Lung (tissue), 12 donors: Measurements from ENCODE around the gene IFI35. TPM values are rescaled to one million over a fixed set of nuclear protein-coding genes. Genes with fewer than 3 reads are reported as not detected.
A peak's percentile ranks its signal among the peaks of the same experiment; 100 is the strongest.

ENCODE experiments used
- ATAC-seq: fragments of 200-7000 bp; cut with Tn5 transposase; one replicate; pipeline ENCODE4 v1.9.1; 2020; ENCODE audit warnings: moderate number of reproducible peaks; ENCODE audit not compliant: insufficient read depth, low FRiP score
- DNase-seq, 3 donors: peaks; one replicate each; pipeline ENCODE4 v3.0.0-alpha.2; 2013 to 2017
- H3K27ac ChIP-seq, 2 donors: one replicate each; pipeline ENCODE4 v1.5.1; 2013; ENCODE audit warnings: mild to moderate bottlenecking in 2 of 2, moderate library complexity in 2 of 2, control low read depth in 1 of 2, inconsistent platforms in 1 of 2, low read depth in 1 of 2, low read length in 1 of 2
- H3K27me3 ChIP-seq, 3 donors: one replicate each; pipeline ENCODE4 v1.5.1; 2013; ENCODE audit warnings: low read length in 2 of 3; ENCODE audit not compliant: control insufficient read depth in 3 of 3, insufficient read depth in 3 of 3
- H3K36me3 ChIP-seq, 4 donors: one replicate each; pipeline ENCODE4 v1.5.1; 2013; ENCODE audit warnings: low read length in 4 of 4, mild to moderate bottlenecking in 1 of 4, moderate library complexity in 1 of 4; ENCODE audit not compliant: control insufficient read depth in 4 of 4, insufficient read depth in 4 of 4
- H3K4me1 ChIP-seq, 5 donors: one replicate each; pipeline ENCODE4 v1.5.1; 2013; ENCODE audit warnings: low read length in 5 of 5, mild to moderate bottlenecking in 2 of 5, moderate library complexity in 1 of 5; ENCODE audit not compliant: control insufficient read depth in 5 of 5, insufficient read depth in 5 of 5
- H3K4me3 ChIP-seq: one replicate; pipeline ENCODE4 v1.5.1; 2013; ENCODE audit warnings: mild to moderate bottlenecking, control low read depth, moderate library complexity
- H3K9ac ChIP-seq, 2 donors: one replicate each; pipeline ENCODE4 v1.5.1; 2013; ENCODE audit warnings: low read length in 2 of 2, control low read depth in 1 of 2; ENCODE audit not compliant: insufficient read depth in 1 of 2
- H3K9me3 ChIP-seq, 4 donors: one replicate each; pipeline ENCODE4 v1.5.1; 2013; ENCODE audit warnings: low read length in 3 of 4, mild to moderate bottlenecking in 1 of 4, moderate library complexity in 1 of 4; ENCODE audit not compliant: control insufficient read depth in 4 of 4, insufficient read depth in 3 of 4
- CTCF ChIP-seq: IDR thresholded peaks from 2 replicates; pipeline ENCODE4 v1.5.1; 2012; ENCODE audit warnings: mild to moderate bottlenecking; ENCODE audit errors: control extremely low read depth, extremely low read depth
- WGBS, 2 donors: extraction: QIAGEN DNeasy Blood & Tissue Kit; methylation state at CpG; one replicate each; pipeline ENCODE4 v1.1.7; 2013; 5-methylcytosine and 5-hydroxymethylcytosine counted together
- polyA plus RNA-seq, 2 donors: library from polyadenylated mRNA; stranded (reverse); fragments of 200-250 nt; gene quantifications; one replicate each; pipeline ENCODE4 v1.2.1, GENCODE V29; 2013
- total RNA-seq, 2 donors: library from RNA; depleted of rRNA in 1 of 2; stranded (reverse); fragments of >200 nt in 1 of 2; gene quantifications; one replicate each; pipeline ENCODE4 v1.2.1, GENCODE V29; 2014 to 2021
- donor health status: control.
- donor health status: control.
- donor health status: Bipolar disorder and iron deficiency.
- donor health status: healthy.
- donor health status: DM: yes; HTN: yes; CAD: no.

Gene IFI35
- total and polyA plus RNA-seq, 4 donors = 18.8 to 60.3 (median 38.6) TPM

DNA sequence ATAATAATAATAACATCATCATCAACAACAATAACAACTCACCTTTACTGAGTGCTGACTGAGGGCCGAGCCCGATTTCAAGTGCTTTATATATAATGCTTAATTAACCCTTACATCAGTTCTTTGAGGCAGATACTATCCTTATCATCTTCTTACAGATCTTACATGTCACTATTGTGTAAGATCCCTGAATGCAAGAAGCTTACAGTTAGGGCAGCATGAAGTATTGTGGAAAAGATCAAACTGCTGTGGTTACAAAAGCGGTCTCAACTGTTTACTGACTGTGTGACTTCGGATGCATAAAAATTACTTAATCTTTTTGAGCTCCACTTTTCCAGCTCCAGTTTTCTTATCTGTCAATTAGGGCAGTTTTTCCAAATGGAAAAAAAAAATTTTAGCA is 12.3 kb downstream of the IFI35 start:
- Histone ChIP-seq H3K36me3 (peaks cover 0 to 29% (median 1%) of the 10 kb centered on the region in 4 donors), H3K27me3 (no peaks in the 10 kb centered on the region), H3K9ac (no peak overlapping the region), H3K27ac (no peak overlapping the region), H3K9me3 (no peaks in the 10 kb centered on the region), H3K4me1 (peaks cover 0 to 29% (median 13%) of the 10 kb centered on the region in 5 donors), H3K4me3 (no peak overlapping the region)
- no peak for TF ChIP-seq CTCF
- 13 to 29% methylated on average over 4 of the region's 4 CpGs for WGBS, 2 donors
- DNase-seq = peak in 1 of 3 donors; percentile 26
- no peak for ATAC-seq

- H3K4me3 ChIP-seq = no peak overlapping the region
- H3K36me3 ChIP-seq = peaks cover 0 to 25% (median 1%) of the 10 kb centered on the region in 4 donors
- TF ChIP-seq CTCF = no peak
- peaks cover 0 to 29% (median 13%) of the 10 kb centered on the region in 5 donors for H3K4me1 ChIP-seq
- H3K27me3 ChIP-seq = no peaks in the 10 kb centered on the region
- ATAC-seq (no peak), DNase-seq (no peak)
- 23 to 31% methylated on average over 7 of the region's 7 CpGs for WGBS, 2 donors
- H3K27ac ChIP-seq = peak overlapping the region in 1 of 2 donors; percentile 65
- no peak overlapping the region for H3K9ac ChIP-seq
- H3K9me3 ChIP-seq = no peaks in the 10 kb centered on the region
Measured at GRCh38 chr17:43019418-43019817, 12.8 kb downstream of the IFI35 start.

- Histone ChIP-seq H3K27ac (peak overlapping the region in 1 of 2 donors; percentile 65), H3K36me3 (peaks cover 0 to 21% (median 1%) of the 10 kb centered on the region in 4 donors), H3K27me3 (no peaks in the 10 kb centered on the region), H3K4me3 (no peak overlapping the region), H3K4me1 (peaks cover 0 to 29% (median 13%) of the 10 kb centered on the region in 5 donors), H3K9ac (no peak overlapping the region), H3K9me3 (no peaks in the 10 kb centered on the region)
- DNase-seq (peak in 2 of 3 donors; percentile 26 to 67), ATAC-seq (no peak)
- WGBS, 2 donors = 29 to 40% methylated on average over 6 of the region's 6 CpGs
- no peak for TF ChIP-seq CTCF
Measured at GRCh38 chr17:43020030-43020621, 13.5 kb downstream of the IFI35 start.
